ENCODE results near the gene ZNF106.

The ZNF106 gene

DNA sequence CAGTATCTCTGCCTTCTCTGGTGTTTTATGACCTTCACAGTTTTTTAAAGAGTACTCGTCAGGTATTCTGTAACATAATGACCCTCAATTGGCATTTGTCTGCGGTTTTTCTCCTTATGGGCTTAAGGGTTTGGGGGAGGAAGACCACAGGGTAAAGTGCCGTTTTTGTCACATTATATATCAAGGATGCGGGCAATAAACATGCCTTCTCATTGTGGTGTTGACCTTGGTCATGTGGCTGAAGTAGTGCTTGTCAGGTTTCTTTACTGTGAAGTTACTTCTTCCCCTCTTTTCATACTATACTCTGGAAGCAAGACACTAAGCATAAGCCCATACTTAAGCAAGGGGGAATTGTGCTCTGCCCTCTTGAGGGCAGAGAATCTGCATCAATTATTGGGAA lies 115.0 kb downstream of the ZNF106 start:
- no peak overlapping the region for H3K27ac Mint-ChIP-seq
- H3K4me1 Mint-ChIP-seq (ENCODE audit: low read depth) = no peaks in the 10 kb centered on the region
- no peaks in the 10 kb centered on the region for H3K36me3 Mint-ChIP-seq (ENCODE audit: low read depth)
- peaks cover 18% of the 10 kb centered on the region for H3K9me3 Mint-ChIP-seq
- no peak overlapping the region for H3K4me3 Mint-ChIP-seq
- peaks cover 7% of the 10 kb centered on the region for H3K27me3 Mint-ChIP-seq (ENCODE audit: low read depth)

DNA sequence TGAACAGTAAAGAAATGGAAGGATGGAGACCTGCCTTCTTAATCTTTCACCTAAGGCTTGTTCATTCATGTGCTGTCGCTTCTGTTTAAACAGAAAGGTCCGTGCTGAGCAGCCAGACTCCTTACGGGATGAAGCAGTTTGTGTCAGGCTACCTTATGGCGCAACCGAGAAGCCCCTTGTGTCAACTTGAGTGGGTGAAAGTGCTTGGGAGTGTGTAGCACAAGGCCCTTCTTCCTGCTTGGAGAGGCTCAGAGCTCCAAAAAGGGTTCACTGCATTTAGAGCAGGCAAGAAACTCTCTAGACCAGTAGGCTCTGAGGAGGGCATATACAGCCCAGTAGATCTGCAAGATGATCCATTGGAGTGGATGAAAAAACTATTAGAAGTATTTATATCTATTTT lies 115.7 kb downstream of the ZNF106 start:
- Mint-ChIP-seq H3K4me1 (ENCODE audit: low read depth) (no peaks in the 10 kb centered on the region), H3K27me3 (ENCODE audit: low read depth) (peaks cover 7% of the 10 kb centered on the region), H3K4me3 (no peak overlapping the region), H3K9me3 (peaks cover 18% of the 10 kb centered on the region), H3K27ac (no peak overlapping the region), H3K36me3 (ENCODE audit: low read depth) (no peaks in the 10 kb centered on the region)

DNA sequence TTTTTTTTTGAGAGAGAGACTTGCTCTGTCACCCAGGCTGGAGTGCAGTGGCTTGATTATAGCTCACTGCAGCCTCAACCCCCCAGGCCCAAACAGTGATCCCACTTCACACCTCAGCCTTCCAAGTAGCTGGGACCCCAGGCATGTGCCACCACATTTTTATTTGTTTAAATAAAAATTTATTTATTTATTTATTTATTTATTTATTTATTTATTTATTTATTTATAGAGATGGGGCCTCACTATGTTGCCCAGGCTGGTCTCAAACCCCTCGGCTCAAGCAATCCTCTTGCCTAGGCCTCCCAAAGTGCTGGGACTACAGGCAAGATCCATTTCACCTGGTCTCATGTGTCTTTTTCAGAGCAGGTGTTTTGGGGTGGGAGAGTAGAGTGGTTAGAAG lies 116.1 kb downstream of the ZNF106 start:
- Mint-ChIP-seq H3K27ac (no peak overlapping the region), H3K4me1 (ENCODE audit: low read depth) (no peaks in the 10 kb centered on the region), H3K36me3 (ENCODE audit: low read depth) (no peaks in the 10 kb centered on the region), H3K27me3 (ENCODE audit: low read depth) (peaks cover 7% of the 10 kb centered on the region), H3K9me3 (peaks cover 18% of the 10 kb centered on the region), H3K4me3 (no peak overlapping the region)

DNA sequence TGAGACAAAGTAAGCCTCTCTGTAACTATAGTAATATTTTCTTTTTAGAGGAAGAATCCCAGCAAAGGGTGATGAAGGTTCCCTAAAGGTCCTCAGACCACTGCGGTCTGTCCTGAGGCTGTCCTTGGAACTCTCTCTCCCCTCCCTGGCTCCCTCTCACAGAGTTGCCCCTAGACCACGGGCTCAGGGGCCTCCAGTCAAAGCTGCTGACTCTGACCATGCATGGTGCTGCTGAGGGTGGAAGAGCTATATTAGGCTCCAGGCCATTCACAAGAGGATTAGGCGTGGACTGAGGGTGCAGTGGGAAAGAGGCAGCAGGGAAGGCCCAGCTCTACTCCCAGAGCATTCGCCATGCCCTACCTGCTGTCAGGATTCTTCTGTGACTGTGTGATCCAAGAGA lies 117.0 kb downstream of the ZNF106 start:
- Mint-ChIP-seq H3K9me3 (peaks cover 14% of the 10 kb centered on the region), H3K27ac (no peak overlapping the region), H3K36me3 (ENCODE audit: low read depth) (no peaks in the 10 kb centered on the region), H3K4me3 (no peak overlapping the region), H3K4me1 (ENCODE audit: low read depth) (no peaks in the 10 kb centered on the region), H3K27me3 (ENCODE audit: low read depth) (peaks cover 7% of the 10 kb centered on the region)

DNA sequence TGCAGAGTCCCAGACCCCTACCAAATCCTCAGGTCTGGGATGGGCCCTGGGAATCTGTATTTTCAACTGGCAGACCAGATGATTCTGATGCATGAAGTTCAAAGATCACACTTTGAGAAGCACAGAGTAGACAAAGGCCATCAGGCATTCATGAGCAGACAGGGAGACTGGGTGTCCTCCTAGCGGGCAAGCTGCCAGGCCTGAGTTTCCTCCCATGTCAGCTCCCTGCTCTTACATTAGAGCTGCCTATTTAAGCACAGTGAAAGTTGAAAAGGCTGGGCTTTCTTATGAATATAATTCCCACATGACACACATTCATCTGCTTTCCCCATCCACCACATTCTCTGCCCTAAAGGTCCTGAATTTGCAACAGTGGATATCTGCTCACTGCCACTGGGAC lies 117.7 kb downstream of the ZNF106 start:
- Mint-ChIP-seq H3K36me3 (ENCODE audit: low read depth) (no peaks in the 10 kb centered on the region), H3K9me3 (peaks cover 7% of the 10 kb centered on the region), H3K4me1 (ENCODE audit: low read depth) (no peaks in the 10 kb centered on the region), H3K4me3 (no peak overlapping the region), H3K27ac (no peak overlapping the region), H3K27me3 (ENCODE audit: low read depth) (peaks cover 4% of the 10 kb centered on the region)

DNA sequence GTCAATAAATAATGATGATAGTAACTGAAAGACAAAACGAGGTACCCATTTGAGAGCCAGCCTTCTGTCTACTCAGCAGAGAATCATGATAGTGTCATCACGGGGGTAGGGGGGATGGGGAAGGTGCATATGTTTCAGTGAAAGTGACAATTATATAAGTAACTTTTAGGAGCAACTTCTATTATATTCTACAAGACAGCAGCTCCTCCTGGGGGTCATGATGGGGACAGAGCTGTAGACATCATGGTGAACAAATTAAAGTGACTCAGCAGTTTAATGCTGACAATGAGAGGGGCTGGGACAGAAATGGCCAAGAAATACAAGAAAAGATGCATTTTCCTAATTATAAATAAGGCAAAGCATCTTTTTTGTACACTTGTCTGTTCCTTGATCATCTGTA lies 119.8 kb downstream of the ZNF106 start:
- Mint-ChIP-seq H3K4me1 (ENCODE audit: low read depth) (no peaks in the 10 kb centered on the region), H3K4me3 (no peak overlapping the region), H3K27me3 (ENCODE audit: low read depth) (no peaks in the 10 kb centered on the region), H3K27ac (no peak overlapping the region), H3K36me3 (ENCODE audit: low read depth) (no peaks in the 10 kb centered on the region), H3K9me3 (no peaks in the 10 kb centered on the region)

DNA sequence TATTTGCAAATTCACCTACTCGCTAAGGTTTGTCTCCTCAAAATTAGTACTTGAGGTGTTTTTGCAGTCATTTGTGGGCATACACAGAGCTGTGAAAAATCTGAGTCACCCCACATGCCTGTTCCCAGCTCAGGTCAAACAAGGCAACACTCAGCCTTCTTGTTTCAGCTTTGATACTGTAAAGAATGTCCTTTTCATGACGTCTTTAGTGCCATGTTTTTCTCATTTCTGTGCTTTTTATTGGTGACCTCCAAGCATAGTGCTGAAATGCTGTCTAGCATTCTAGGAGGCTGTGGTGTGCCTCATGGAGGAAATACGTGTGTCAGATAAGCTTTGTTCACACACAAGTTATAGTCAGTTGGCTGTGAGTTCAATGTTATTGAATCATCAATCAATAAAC lies 122.8 kb downstream of the ZNF106 start:
- H3K27ac Mint-ChIP-seq = no peak overlapping the region
- H3K4me1 Mint-ChIP-seq (ENCODE audit: low read depth) = no peaks in the 10 kb centered on the region
- no peaks in the 10 kb centered on the region for H3K27me3 Mint-ChIP-seq (ENCODE audit: low read depth)
- no peaks in the 10 kb centered on the region for H3K9me3 Mint-ChIP-seq
- H3K36me3 Mint-ChIP-seq (ENCODE audit: low read depth) = no peaks in the 10 kb centered on the region
- no peak overlapping the region for H3K4me3 Mint-ChIP-seq

DNA sequence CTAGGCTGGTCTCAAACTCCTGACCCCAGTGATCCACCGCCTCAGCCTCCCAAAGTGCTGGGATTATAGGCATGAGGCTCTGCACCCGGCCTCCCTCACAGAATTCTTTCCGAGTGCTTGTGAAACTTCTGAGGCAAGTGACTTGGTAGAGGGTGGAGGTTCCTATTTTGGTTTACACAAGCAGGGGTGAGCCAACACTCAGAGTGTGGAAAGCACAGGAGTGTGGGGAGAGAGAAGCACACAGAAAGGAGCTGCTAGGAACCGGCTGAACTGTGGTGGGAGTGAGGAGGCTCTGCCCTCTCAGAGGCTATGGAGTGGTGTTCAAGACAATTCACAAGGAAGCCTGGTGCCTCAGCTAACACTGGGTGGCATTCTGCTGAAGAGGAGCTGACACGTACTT lies 123.9 kb downstream of the ZNF106 start:
- no peaks in the 10 kb centered on the region for H3K4me1 Mint-ChIP-seq (ENCODE audit: low read depth)
- no peak overlapping the region for H3K27ac Mint-ChIP-seq

DNA sequence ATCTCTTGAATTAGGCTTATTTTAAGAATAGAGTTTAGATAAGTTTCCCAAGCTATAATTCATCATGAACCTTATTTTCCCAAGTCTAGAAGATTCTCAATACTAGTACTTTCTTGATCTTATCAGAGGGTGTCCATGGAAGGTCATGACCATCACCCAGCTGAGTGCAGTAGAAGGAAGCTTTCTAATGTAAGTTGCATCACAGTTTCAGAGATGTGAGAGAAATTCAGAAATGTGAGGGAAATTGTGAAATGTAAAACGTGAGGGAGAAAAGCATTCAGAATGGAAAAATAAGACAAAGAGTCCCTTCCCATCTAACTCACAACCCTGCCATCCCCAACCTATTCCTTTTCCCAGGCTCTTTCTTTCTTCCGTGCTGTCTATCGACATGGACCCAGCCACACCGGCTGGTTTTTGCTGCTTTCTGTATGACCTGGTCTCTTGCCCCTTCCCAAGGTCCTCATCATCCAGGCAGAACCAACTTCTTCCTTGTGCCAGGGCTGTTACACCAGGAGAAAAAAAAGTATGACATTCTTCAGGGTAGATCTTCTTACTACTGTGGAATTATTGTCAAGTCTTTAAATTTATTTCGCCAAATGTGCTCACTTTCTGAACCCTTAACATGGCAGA lies 124.9 kb downstream of the ZNF106 start:
- H3K27ac Mint-ChIP-seq = no peak overlapping the region
- peaks cover 4% of the 10 kb centered on the region for H3K4me1 Mint-ChIP-seq (ENCODE audit: low read depth)
- no peaks in the 10 kb centered on the region for H3K27me3 Mint-ChIP-seq (ENCODE audit: low read depth)
- H3K36me3 Mint-ChIP-seq (ENCODE audit: low read depth) = no peaks in the 10 kb centered on the region
- H3K4me3 Mint-ChIP-seq = no peak overlapping the region
- no peaks in the 10 kb centered on the region for H3K9me3 Mint-ChIP-seq

More for the DNA sequence above, 123.9 kb downstream of the ZNF106 start:
- no peaks in the 10 kb centered on the region for H3K36me3 Mint-ChIP-seq (ENCODE audit: low read depth)
- H3K27me3 Mint-ChIP-seq (ENCODE audit: low read depth) = no peaks in the 10 kb centered on the region
- H3K9me3 Mint-ChIP-seq = no peaks in the 10 kb centered on the region
- H3K4me3 Mint-ChIP-seq = no peak overlapping the region

DNA sequence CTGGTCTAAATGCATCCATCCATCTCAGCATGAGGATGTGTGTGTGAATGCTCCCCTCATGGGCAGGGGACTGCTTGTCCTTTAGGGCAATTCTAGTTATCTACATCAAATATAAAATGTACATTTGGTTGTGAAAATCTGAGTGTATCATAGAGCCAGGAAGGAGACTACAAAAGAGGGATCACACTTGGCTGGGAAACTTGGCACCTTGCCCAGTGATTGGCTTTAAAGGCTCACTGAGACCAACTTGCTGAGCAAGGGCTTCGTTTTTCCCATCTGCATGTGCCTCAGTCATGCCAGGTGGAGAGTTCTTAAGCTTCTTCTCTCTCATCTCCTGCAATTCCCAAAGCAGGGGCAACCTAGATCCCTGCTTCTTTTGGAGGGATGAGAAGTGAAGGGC lies 126.4 kb downstream of the ZNF106 start:
- H3K4me1 Mint-ChIP-seq (ENCODE audit: low read depth) = peaks cover 4% of the 10 kb centered on the region
- no peak overlapping the region for H3K4me3 Mint-ChIP-seq
- H3K27me3 Mint-ChIP-seq (ENCODE audit: low read depth) = no peaks in the 10 kb centered on the region
- no peaks in the 10 kb centered on the region for H3K9me3 Mint-ChIP-seq
- no peak overlapping the region for H3K27ac Mint-ChIP-seq
- no peaks in the 10 kb centered on the region for H3K36me3 Mint-ChIP-seq (ENCODE audit: low read depth)

DNA sequence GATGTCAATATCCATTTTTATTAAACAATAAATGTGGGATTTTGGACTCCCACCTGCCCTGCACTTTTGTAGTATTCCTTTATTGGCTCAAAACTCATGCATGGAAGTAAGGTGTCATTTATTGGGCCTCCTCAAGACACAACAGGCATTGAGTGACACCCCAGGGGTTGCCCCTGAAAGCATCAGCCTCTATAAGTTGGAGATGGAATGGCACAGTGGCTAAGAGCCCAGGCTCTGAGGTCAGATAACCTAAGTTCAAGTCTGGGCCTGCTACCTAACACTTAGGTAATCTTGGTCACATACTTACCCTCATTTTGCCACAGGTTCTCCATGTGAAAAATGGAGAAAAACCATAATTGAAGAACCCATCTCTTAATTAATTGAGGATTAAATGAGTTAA lies 127.0 kb downstream of the ZNF106 start:
- Mint-ChIP-seq H3K9me3 (no peaks in the 10 kb centered on the region), H3K36me3 (ENCODE audit: low read depth) (no peaks in the 10 kb centered on the region), H3K4me1 (ENCODE audit: low read depth) (peaks cover 4% of the 10 kb centered on the region), H3K27ac (no peak overlapping the region), H3K4me3 (no peak overlapping the region), H3K27me3 (ENCODE audit: low read depth) (no peaks in the 10 kb centered on the region)

DNA sequence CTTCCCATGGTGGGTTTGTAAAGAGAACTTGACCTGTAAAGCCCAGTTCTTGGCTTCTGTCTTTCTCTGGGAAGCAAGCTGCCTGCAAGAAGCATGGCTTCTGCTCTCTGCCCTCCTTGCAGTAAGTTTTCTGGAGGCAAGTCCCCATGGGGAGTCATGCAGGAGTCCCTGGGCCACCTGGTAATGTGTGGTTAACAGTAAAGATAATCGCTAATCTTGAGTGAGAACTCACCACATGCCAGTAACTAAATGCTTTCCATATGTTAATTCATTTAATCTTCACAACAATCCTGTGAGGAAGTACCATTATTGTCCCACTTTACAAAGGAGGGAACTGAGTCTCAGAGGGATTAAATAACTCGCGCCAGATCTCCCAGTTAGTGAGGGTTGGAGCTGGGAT lies 127.5 kb downstream of the ZNF106 start:
- no peaks in the 10 kb centered on the region for H3K27me3 Mint-ChIP-seq (ENCODE audit: low read depth)
- no peak overlapping the region for H3K4me3 Mint-ChIP-seq
- H3K9me3 Mint-ChIP-seq = no peaks in the 10 kb centered on the region
- peaks cover 4% of the 10 kb centered on the region for H3K4me1 Mint-ChIP-seq (ENCODE audit: low read depth)
- H3K36me3 Mint-ChIP-seq (ENCODE audit: low read depth) = no peaks in the 10 kb centered on the region
- H3K27ac Mint-ChIP-seq = no peak overlapping the region
